Ovary (tissue), 3 donors: ENCODE data around the gene MAN2A1.

Source experiments
- CTCF ChIP-seq, 3 donors: fragments of 450-650 bp in 2 of 3; fragments of 200-600 bp in 1 of 3; IDR thresholded peaks; one replicate each; pipeline versions ENCODE4 v1.5.1 to v1.8.0; 2016 to 2022; ENCODE audit warnings: antibody characterized with exemption in 3 of 3, mild to moderate bottlenecking in 1 of 3
- POLR2A ChIP-seq: fragments of 450-650 bp; IDR thresholded peaks from one replicate; pipeline ENCODE4 v1.6.1; 2017; ENCODE audit warnings: antibody characterized with exemption, mild to moderate bottlenecking, moderate library complexity
- donor health status: DM: no; HTN: no; CAD: no.

- TF ChIP-seq CTCF (IDR thresholded peaks at IDR 0.05) (no peak), POLR2A (no peak)
Measured at GRCh38 chr5:109714592-109714991, 24.9 kb downstream of the MAN2A1 start.
